HCT116 (cell line): ENCODE results near the gene AFAP1L1. TPM values are rescaled to one million over a fixed set of nuclear protein-coding genes. Genes with fewer than 3 reads are reported as not detected.

Experiments
- ATAC-seq: fragments of 200-7000 bp; cut with Tn5 transposase; 2 replicates; pipeline ENCODE4 v1.9.1; 2020; ENCODE audit warnings: mild to moderate bottlenecking, moderate library complexity
- BruUV-seq: library from RNA; stranded (reverse); fragments of 400-500 nt; replicated peaks from 2 replicates; lab custom pipeline; 2021; lab: Mats Ljungman, UMichigan
- CTCF ChIA-PET: fragments of 300-600 bp; sonication (Branson Sonifier 250); formaldehyde crosslinking; loops from one replicate; lab custom pipeline; 2021; ENCODE audit warnings: antibody characterized with exemption; lab: Charles Lee
- POLR2A ChIA-PET: fragments of 300-600, 350-600 bp; sonication (Branson Sonifier 250); formaldehyde crosslinking; loops from one replicate; lab custom pipeline; 2021; ENCODE audit warnings: antibody characterized with exemption; lab: Charles Lee
- RAD21 ChIA-PET, 2 experiments: fragments of 300-600 bp; sonication (Branson Sonifier 250); formaldehyde crosslinking; loops; one replicate each; lab custom pipeline; 2023; ENCODE audit warnings: low total read pairs in 2 of 2; ENCODE audit not compliant: uncharacterized antibody in 2 of 2, unreplicated experiment in 2 of 2, low non-redundant PET in 1 of 2; lab: Charles Lee
- DNase-seq: peaks from one replicate; pipeline ENCODE4 v3.0.0-alpha.2; 2010; ENCODE audit warnings: low read depth, low spot score
- H2AFZ ChIP-seq: fragments of 200-600 bp; shearing (Covaris generic), sonication (generic); 2 replicates; pipeline ENCODE4 v1.6.1; 2017; ENCODE audit warnings: low read depth, mixed run types, mixed read lengths, antibody characterized with exemption, low read length; ENCODE audit not compliant: poor library complexity, severe bottlenecking
- H3K27ac ChIP-seq: 2 replicates; pipeline ENCODE4 v1.5.1; 2012; ENCODE audit warnings: low read depth, low read length
- H3K27me3 ChIP-seq: fragments of 200-600 bp; sonication (generic); 2 replicates; pipeline ENCODE4 v1.6.1; 2016; ENCODE audit warnings: mixed run types, low read length, mixed read lengths; ENCODE audit not compliant: insufficient read depth
- H3K36me3 ChIP-seq, 2 experiments: fragments of 200-500 bp in 1 of 2; fragments of 200-600 bp in 1 of 2; sonication (Bioruptor generic) in 1 of 2; sonication (generic) in 1 of 2; 2 replicates each; pipeline versions ENCODE4 v1.5.1 to v1.6.1; 2014 to 2016; ENCODE audit warnings: low read length in 2 of 2, inconsistent platforms in 1 of 2, mixed read lengths in 1 of 2, mixed run types in 1 of 2; ENCODE audit not compliant: insufficient read depth in 2 of 2, control insufficient read depth in 1 of 2
- H3K4me1 ChIP-seq, 2 experiments: fragments of 200-600 bp in 1 of 2; sonication (generic) in 1 of 2; 2 replicates each; pipeline versions ENCODE4 v1.5.1 to v1.6.1; 2012 to 2017; ENCODE audit warnings: low read length in 2 of 2, inconsistent platforms in 1 of 2, mild to moderate bottlenecking in 1 of 2, mixed read lengths in 1 of 2, mixed run types in 1 of 2, moderate library complexity in 1 of 2; ENCODE audit not compliant: insufficient read depth in 2 of 2, control insufficient read depth in 1 of 2
- H3K4me2 ChIP-seq: fragments of 200-600 bp; sonication (generic); 2 replicates; pipeline ENCODE4 v1.6.1; 2017; ENCODE audit warnings: mixed run types, low read length, mixed read lengths
- H3K4me3 ChIP-seq, 2 experiments: fragments of 200-600 bp in 1 of 2; sonication (generic) in 1 of 2; replicated peaks in 1 of 2; 2 replicates each; pipeline ENCODE4 v1.5.1; 2011 to 2016; ENCODE audit warnings: low read length in 2 of 2, control low read depth in 1 of 2, low read depth in 1 of 2, mild to moderate bottlenecking in 1 of 2, mixed read lengths in 1 of 2, mixed run types in 1 of 2
- H3K79me2 ChIP-seq: fragments of 200-600 bp; sonication (generic); 2 replicates; pipeline ENCODE4 v1.6.1; 2017; ENCODE audit warnings: mild to moderate bottlenecking, mixed run types, low read length, moderate library complexity, mixed read lengths; ENCODE audit not compliant: insufficient read depth
- H3K9ac ChIP-seq: fragments of 200-600 bp; sonication (generic); 2 replicates; pipeline ENCODE4 v1.6.1; 2016; ENCODE audit warnings: low read length, mixed read lengths
- H3K9me2 ChIP-seq: fragments of 200-600 bp; sonication (generic), shearing (Covaris generic); 2 replicates; pipeline ENCODE4 v1.6.1; 2017; ENCODE audit warnings: mixed run types, mild to moderate bottlenecking, moderate library complexity; ENCODE audit not compliant: insufficient read depth
- H3K9me3 ChIP-seq, 2 experiments: fragments of 200-500 bp in 1 of 2; fragments of 200-600 bp in 1 of 2; sonication (Bioruptor generic) in 1 of 2; sonication (generic) in 1 of 2; 2 replicates each; pipeline ENCODE4 v1.6.1; 2014 to 2017; ENCODE audit warnings: low read length in 2 of 2, mixed read lengths in 2 of 2, inconsistent platforms in 1 of 2, low read depth in 1 of 2, mild to moderate bottlenecking in 1 of 2, mixed run types in 1 of 2, moderate library complexity in 1 of 2; ENCODE audit not compliant: control insufficient read depth in 1 of 2, insufficient read depth in 1 of 2
- H4K20me1 ChIP-seq: fragments of 200-600 bp; sonication (generic), shearing (Covaris generic); 2 replicates; pipeline ENCODE4 v1.6.1; 2017; ENCODE audit warnings: mixed run types, mild to moderate bottlenecking, moderate library complexity; ENCODE audit not compliant: insufficient read depth
- CEBPB ChIP-seq: IDR thresholded peaks from 2 replicates; pipeline ENCODE4 v1.6.1; 2012; ENCODE audit warnings: low read depth
- CTCF ChIP-seq, 3 experiments: fragments of 200-600 bp in 1 of 3; sonication (generic) in 1 of 3; IDR thresholded peaks in 2 of 3; conservative IDR thresholded peaks in 1 of 3; 2 replicates each; pipeline ENCODE4 v1.5.1; 2012 to 2017; ENCODE audit warnings: low read depth in 2 of 3, low read length in 2 of 3, antibody characterized with exemption in 1 of 3, borderline replicate concordance in 1 of 3, control low read depth in 1 of 3, mild to moderate bottlenecking in 1 of 3, mixed read lengths in 1 of 3, mixed run types in 1 of 3, moderate library complexity in 1 of 3; ENCODE audit not compliant: insufficient read depth in 1 of 3
- EZH2phosphoT487 ChIP-seq: fragments of 200-600 bp; IDR thresholded peaks from 2 replicates; pipeline ENCODE4 v1.6.1; 2018; ENCODE audit warnings: antibody characterized with exemption, borderline replicate concordance
- FOSL1 ChIP-seq: IDR thresholded peaks from 2 replicates; pipeline ENCODE4 v1.6.1; 2012; ENCODE audit warnings: low read depth
- MAX ChIP-seq: IDR thresholded peaks from 2 replicates; pipeline ENCODE4 v1.6.1; 2012
- POLR2A ChIP-seq: IDR thresholded peaks from 2 replicates; pipeline ENCODE4 v1.7.0; 2011; ENCODE audit warnings: borderline replicate concordance; ENCODE audit not compliant: insufficient read depth, insufficient read length; ENCODE audit errors: extremely low read depth
- POLR2AphosphoS5 ChIP-seq: IDR thresholded peaks from 2 replicates; pipeline ENCODE4 v1.6.1; 2011; ENCODE audit warnings: mild to moderate bottlenecking, low read depth, low read length, moderate library complexity
- RAD21 ChIP-seq: IDR thresholded peaks from 2 replicates; pipeline ENCODE4 v1.6.1; 2012; ENCODE audit warnings: low read depth, mild to moderate bottlenecking
- SIN3A ChIP-seq: IDR thresholded peaks from 2 replicates; pipeline ENCODE4 v1.6.1; 2012; ENCODE audit warnings: low read depth
- SP1 ChIP-seq: IDR thresholded peaks from 2 replicates; pipeline ENCODE4 v1.6.1; 2012; ENCODE audit warnings: low read depth
- SRF ChIP-seq: IDR thresholded peaks from 2 replicates; pipeline ENCODE4 v1.6.1; 2012; ENCODE audit warnings: low read depth
- TCF7L2 ChIP-seq: IDR thresholded peaks from 2 replicates; pipeline ENCODE4 v1.7.0; 2011; ENCODE audit warnings: borderline replicate concordance, inconsistent platforms; ENCODE audit not compliant: insufficient read depth, insufficient read length; ENCODE audit errors: extremely low read depth
- ZNF274 ChIP-seq: fragments of 200-500 bp; sonication (Bioruptor generic); IDR thresholded peaks from 2 replicates; pipeline ENCODE4 v1.6.1; 2014; ENCODE audit warnings: mild to moderate bottlenecking, low read depth, low read length, inconsistent platforms
- intact Hi-C: fragments of 100-400 bp; cut with micrococcal nuclease; formaldehyde crosslinking; loops from 2 replicates; pipeline ENCODE4 v1.10.0; 2022
- total RNA-seq: library from RNA; stranded (reverse); gene quantifications from one replicate; pipeline ENCODE4 v1.2.1, GENCODE V29; 2021; ENCODE audit not compliant: unreplicated experiment
- TF ChIP-seq, protein P1 (sequence below): IDR thresholded peaks from 2 replicates; pipeline ENCODE4 v1.6.1; 2012
- TF ChIP-seq, protein P2 (sequence below): IDR thresholded peaks from 2 replicates; pipeline ENCODE4 v1.6.1; 2012; ENCODE audit warnings: low read depth
- TF ChIP-seq, protein P3 (sequence below): IDR thresholded peaks from 2 replicates; pipeline ENCODE4 v1.6.1; 2011; ENCODE audit warnings: mild to moderate bottlenecking, low read length, moderate library complexity; ENCODE audit not compliant: insufficient replicate concordance; ENCODE audit errors: extremely low read depth

AFAP1L1 gene
- total RNA-seq, 1 experiment from 2014 or later, result 4.3 TPM

GRCh38 chr5:149240354-149240998 is 31.2 kb upstream of the AFAP1L1 start (continued):
- TF ChIP-seq, protein P1, sequence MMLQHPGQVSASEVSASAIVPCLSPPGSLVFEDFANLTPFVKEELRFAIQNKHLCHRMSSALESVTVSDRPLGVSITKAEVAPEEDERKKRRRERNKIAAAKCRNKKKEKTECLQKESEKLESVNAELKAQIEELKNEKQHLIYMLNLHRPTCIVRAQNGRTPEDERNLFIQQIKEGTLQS, result no peak

DNA sequence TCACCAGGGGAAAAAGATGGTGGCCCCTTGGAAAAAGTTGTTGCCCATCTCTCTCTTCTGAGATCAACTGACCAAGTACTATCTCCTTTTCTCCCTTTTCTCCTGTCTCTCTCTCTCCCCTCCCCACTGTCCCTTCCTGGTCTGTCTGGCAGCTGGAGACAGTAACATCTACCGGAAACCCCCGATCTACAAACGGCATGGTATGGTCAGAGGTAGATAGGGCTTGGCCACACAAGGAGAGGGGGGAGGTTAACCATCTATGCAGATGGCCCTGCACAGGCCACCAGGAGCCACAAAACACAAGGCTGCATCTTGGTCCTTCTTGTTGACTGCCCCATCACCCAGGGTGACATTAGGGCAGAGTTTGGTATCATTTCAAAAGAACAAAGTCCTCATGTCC is 29.3 kb upstream of the AFAP1L1 start:
- ATAC-seq (no peak), DNase-seq (no peak)
- Histone ChIP-seq H2AFZ (no peak overlapping the region), H3K9me3 (no peaks in the 10 kb centered on the region), H3K9me2 (no peaks in the 10 kb centered on the region), H3K36me3 (no peaks in the 10 kb centered on the region), H4K20me1 (no peaks in the 10 kb centered on the region), H3K4me3 (no peak overlapping the region), H3K4me2 (no peak overlapping the region), H3K79me2 (no peaks in the 10 kb centered on the region), H3K27me3 (no peaks in the 10 kb centered on the region), H3K4me1 (no peaks in the 10 kb centered on the region), H3K27ac (no peak overlapping the region), H3K9ac (no peak overlapping the region)
- intact Hi-C loops, result no loop called here
- ChIA-PET POLR2A (no interaction called here), CTCF (no interaction called here), RAD21 (no interaction called here)
- no peak for TF ChIP-seq FOSL1
- TF ChIP-seq POLR2A, result no peak
- TF ChIP-seq POLR2AphosphoS5, result no peak
- TF ChIP-seq TCF7L2, result no peak
- TF ChIP-seq, protein P2, sequence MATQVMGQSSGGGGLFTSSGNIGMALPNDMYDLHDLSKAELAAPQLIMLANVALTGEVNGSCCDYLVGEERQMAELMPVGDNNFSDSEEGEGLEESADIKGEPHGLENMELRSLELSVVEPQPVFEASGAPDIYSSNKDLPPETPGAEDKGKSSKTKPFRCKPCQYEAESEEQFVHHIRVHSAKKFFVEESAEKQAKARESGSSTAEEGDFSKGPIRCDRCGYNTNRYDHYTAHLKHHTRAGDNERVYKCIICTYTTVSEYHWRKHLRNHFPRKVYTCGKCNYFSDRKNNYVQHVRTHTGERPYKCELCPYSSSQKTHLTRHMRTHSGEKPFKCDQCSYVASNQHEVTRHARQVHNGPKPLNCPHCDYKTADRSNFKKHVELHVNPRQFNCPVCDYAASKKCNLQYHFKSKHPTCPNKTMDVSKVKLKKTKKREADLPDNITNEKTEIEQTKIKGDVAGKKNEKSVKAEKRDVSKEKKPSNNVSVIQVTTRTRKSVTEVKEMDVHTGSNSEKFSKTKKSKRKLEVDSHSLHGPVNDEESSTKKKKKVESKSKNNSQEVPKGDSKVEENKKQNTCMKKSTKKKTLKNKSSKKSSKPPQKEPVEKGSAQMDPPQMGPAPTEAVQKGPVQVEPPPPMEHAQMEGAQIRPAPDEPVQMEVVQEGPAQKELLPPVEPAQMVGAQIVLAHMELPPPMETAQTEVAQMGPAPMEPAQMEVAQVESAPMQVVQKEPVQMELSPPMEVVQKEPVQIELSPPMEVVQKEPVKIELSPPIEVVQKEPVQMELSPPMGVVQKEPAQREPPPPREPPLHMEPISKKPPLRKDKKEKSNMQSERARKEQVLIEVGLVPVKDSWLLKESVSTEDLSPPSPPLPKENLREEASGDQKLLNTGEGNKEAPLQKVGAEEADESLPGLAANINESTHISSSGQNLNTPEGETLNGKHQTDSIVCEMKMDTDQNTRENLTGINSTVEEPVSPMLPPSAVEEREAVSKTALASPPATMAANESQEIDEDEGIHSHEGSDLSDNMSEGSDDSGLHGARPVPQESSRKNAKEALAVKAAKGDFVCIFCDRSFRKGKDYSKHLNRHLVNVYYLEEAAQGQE, result no peak
- TF ChIP-seq MAX, result no peak
- TF ChIP-seq, protein P3, sequence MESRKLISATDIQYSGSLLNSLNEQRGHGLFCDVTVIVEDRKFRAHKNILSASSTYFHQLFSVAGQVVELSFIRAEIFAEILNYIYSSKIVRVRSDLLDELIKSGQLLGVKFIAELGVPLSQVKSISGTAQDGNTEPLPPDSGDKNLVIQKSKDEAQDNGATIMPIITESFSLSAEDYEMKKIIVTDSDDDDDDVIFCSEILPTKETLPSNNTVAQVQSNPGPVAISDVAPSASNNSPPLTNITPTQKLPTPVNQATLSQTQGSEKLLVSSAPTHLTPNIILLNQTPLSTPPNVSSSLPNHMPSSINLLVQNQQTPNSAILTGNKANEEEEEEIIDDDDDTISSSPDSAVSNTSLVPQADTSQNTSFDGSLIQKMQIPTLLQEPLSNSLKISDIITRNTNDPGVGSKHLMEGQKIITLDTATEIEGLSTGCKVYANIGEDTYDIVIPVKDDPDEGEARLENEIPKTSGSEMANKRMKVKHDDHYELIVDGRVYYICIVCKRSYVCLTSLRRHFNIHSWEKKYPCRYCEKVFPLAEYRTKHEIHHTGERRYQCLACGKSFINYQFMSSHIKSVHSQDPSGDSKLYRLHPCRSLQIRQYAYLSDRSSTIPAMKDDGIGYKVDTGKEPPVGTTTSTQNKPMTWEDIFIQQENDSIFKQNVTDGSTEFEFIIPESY, result no peak
- TF ChIP-seq CTCF (IDR thresholded peaks at IDR 0.05 in 2 of 3, conservative IDR thresholded peaks at IDR 0.05 in 1 of 3; ENCODE audit: borderline replicate concordance in 1 of 3, insufficient read depth in 1 of 3, low read depth in 2 of 3, low read length in 2 of 3), result no peak
- no peak for TF ChIP-seq EZH2phosphoT487
- TF ChIP-seq ZNF274, result no peak
- no peak for TF ChIP-seq RAD21
- TF ChIP-seq SIN3A, result no peak
- no peak for TF ChIP-seq SRF
- no peak for TF ChIP-seq CEBPB
- no peak for TF ChIP-seq SP1
- BruUV-seq, result no TSS peak
